A673 (cell line): ENCODE data around the gene SUMF2. TPM values are rescaled to one million over a fixed set of nuclear protein-coding genes. Genes with fewer than 3 reads are reported as not detected.
"Not testable (repeated sequence)": the region's sequence is repeated elsewhere in the genome, so short reads cannot be mapped to it uniquely, and the experiment has no call there.

Experiments used
- BruUV-seq: library from RNA; stranded (reverse); fragments of 400-500 nt; replicated peaks from 2 replicates; lab custom pipeline; 2021; lab: Mats Ljungman, UMichigan
- CTCF ChIA-PET: fragments of 300-600 bp; sonication (Branson Sonifier 250); formaldehyde crosslinking; loops from one replicate; lab custom pipeline; 2022; ENCODE audit warnings: antibody characterized with exemption; lab: Charles Lee
- POLR2A ChIA-PET: fragments of 300-600 bp; sonication (Branson Sonifier 250); formaldehyde crosslinking; loops from one replicate; lab custom pipeline; 2022; ENCODE audit warnings: antibody characterized with exemption; ENCODE audit not compliant: low non-redundant PET; lab: Charles Lee
- DNase-seq: peaks from one replicate; pipeline ENCODE4 v3.0.0-alpha.2; 2015; ENCODE audit warnings: low spot score
- H3K27ac ChIP-seq: fragments of 200-600 bp; sonication (generic); 2 replicates; pipeline ENCODE4 v1.5.1; 2016; ENCODE audit warnings: mixed run types, low read depth, mild to moderate bottlenecking, mixed read lengths, antibody characterized with exemption, low read length; ENCODE audit not compliant: poor library complexity, severe bottlenecking
- H3K27me3 ChIP-seq: fragments of 200-600 bp; sonication (generic); replicated peaks from 2 replicates; pipeline ENCODE4 v1.6.1; 2017; ENCODE audit warnings: mixed run types, low read depth, mild to moderate bottlenecking, mixed read lengths, antibody characterized with exemption, low read length; ENCODE audit not compliant: insufficient read depth, poor library complexity
- H3K36me3 ChIP-seq: fragments of 200-600 bp; sonication (generic); 2 replicates; pipeline ENCODE4 v1.6.1; 2016; ENCODE audit warnings: mixed run types, mild to moderate bottlenecking, mixed read lengths, antibody characterized with exemption, low read length; ENCODE audit not compliant: insufficient read depth, poor library complexity, severe bottlenecking
- H3K4me1 ChIP-seq: fragments of 200-600 bp; sonication (generic); 2 replicates; pipeline ENCODE4 v1.6.1; 2017; ENCODE audit warnings: mixed run types, mild to moderate bottlenecking, mixed read lengths, antibody characterized with exemption, low read length; ENCODE audit not compliant: insufficient read depth, poor library complexity, severe bottlenecking
- H3K4me3 ChIP-seq: fragments of 200-600 bp; sonication (generic); 2 replicates; pipeline ENCODE4 v1.5.1; 2016; ENCODE audit warnings: low read depth, mixed run types, mild to moderate bottlenecking, mixed read lengths, low read length; ENCODE audit not compliant: poor library complexity, severe bottlenecking
- H3K9me3 ChIP-seq: fragments of 200-600 bp; sonication (generic); 2 replicates; pipeline ENCODE4 v1.6.1; 2016; ENCODE audit warnings: mixed run types, low read depth, mild to moderate bottlenecking, mixed read lengths, antibody characterized with exemption, low read length; ENCODE audit not compliant: poor library complexity, severe bottlenecking
- CTCF ChIP-seq: fragments of 300-800, 200-600 bp; sonication (generic); conservative IDR thresholded peaks from 2 replicates; pipeline ENCODE4 v1.5.1; 2017; ENCODE audit warnings: low read depth, mild to moderate bottlenecking, antibody characterized with exemption, low read length, moderate library complexity, mixed read lengths
- EZH2 ChIP-seq: fragments of 200-600 bp; sonication (generic); IDR thresholded peaks from 2 replicates; pipeline ENCODE4 v1.6.1; 2017; ENCODE audit warnings: borderline replicate concordance, low read depth, mild to moderate bottlenecking, mixed read lengths, antibody characterized with exemption, low read length; ENCODE audit not compliant: poor library complexity, severe bottlenecking
- intact Hi-C: fragments of 100-400 bp; cut with micrococcal nuclease; formaldehyde crosslinking; loops from one replicate; pipeline ENCODE4 v1.10.0; 2022; ENCODE audit not compliant: unreplicated experiment
- total RNA-seq: library from RNA; stranded (reverse); gene quantifications from 2 replicates; pipeline ENCODE4 v1.2.3, GENCODE V29; 2021

Gene SUMF2
- total RNA-seq, 1 experiment from 2014 or later, result 157 TPM

GRCh38 chr7:56099653-56100052, 35.6 kb downstream of the SUMF2 start:
- H3K4me1 ChIP-seq, result no peaks in the 10 kb centered on the region
- CTCF ChIA-PET, result no interaction called here
- H3K36me3 ChIP-seq, result peaks cover 56% of the 10 kb centered on the region
- no peak for TF ChIP-seq CTCF
- no peak for TF ChIP-seq EZH2
- no peak for DNase-seq
- H3K4me3 ChIP-seq, result no peak overlapping the region
- H3K27me3 ChIP-seq, result no peaks in the 10 kb centered on the region
- intact Hi-C loops, result no loop called here
- POLR2A ChIA-PET, result no interaction called here
- H3K27ac ChIP-seq, result no peak overlapping the region
- no TSS peak for BruUV-seq
- no peaks in the 10 kb centered on the region for H3K9me3 ChIP-seq

GRCh38 chr7:56104138-56104537, 40.1 kb downstream of the SUMF2 start:
- DNase-seq, H3K27me3 ChIP-seq, intact Hi-C loops, BruUV-seq, H3K4me1 ChIP-seq, H3K4me3 ChIP-seq, H3K9me3 ChIP-seq, POLR2A ChIA-PET, CTCF ChIA-PET, H3K27ac ChIP-seq: not testable (repeated sequence)
- H3K36me3 ChIP-seq, result peaks cover 52% of the 10 kb centered on the region

GRCh38 chr7:56105508-56105907, 41.4 kb downstream of the SUMF2 start:
- Histone ChIP-seq H3K4me3 (peak overlapping the region; percentile 99), H3K4me1 (no peaks in the 10 kb centered on the region), H3K9me3 (no peaks in the 10 kb centered on the region), H3K27ac (peak overlapping the region; percentile 88), H3K27me3 (no peaks in the 10 kb centered on the region), H3K36me3 (peaks cover 40% of the 10 kb centered on the region)
- peak; percentile 35 for DNase-seq
- intact Hi-C loops, result no loop called here
- BruUV-seq, result TSS peak; percentile 69
- TF ChIP-seq EZH2 (no peak), CTCF (no peak)
- ChIA-PET CTCF (interaction anchor here (1.1 kb wide), 1 partner anchor 31 kb away, joined by 3 read pairs; no protein-coding TSS in a partner anchor), POLR2A (no interaction called here)
